ENCODE measurements around the gene ADORA3. TPM values are rescaled to one million over a fixed set of nuclear protein-coding genes. Genes with fewer than 3 reads are reported as not detected.

Gene ADORA3
- total and polyA plus RNA-seq, 2 donors = 5.8 to 11.0 TPM

DNA sequence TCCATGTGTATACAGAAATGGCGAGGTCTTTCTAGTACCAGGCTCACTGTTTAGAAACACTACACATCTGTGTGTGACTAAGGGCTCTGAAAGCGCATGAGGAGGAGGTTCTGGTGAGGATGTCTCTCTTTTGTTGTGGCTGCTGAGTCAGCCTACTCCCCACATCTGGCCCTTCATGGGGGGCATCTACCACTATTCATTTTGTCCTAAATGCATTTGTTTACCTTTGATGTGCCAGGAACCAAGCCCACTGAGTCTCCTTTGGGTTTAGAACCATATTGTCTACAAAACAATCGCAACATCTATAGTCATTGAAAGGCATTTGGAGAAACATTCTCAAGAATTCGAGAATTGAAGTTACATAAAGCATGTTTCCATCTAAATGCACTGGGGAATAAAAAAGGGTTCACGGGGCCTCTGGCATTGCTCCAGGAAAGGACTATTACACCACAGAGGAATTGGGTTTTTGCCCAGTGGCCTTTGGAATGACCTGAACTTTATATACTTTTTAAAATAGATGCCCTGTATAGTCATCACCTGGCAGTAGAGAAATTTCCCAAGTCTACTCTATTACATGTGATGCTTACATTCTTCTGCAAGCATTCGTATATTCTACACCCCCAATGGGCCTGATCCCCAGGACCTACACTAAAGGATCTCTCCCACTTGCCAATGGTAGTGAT, 35.1 kb upstream of the ADORA3 start:
- H3K4me1 ChIP-seq (ENCODE audit: control insufficient read depth in 2 of 2, insufficient read depth in 2 of 2, low read length in 2 of 2) = no peaks in the 10 kb centered on the region
- H3K4me3 ChIP-seq (ENCODE audit: low read length in 2 of 2) = no peak overlapping the region
- H3K36me3 ChIP-seq (ENCODE audit: control insufficient read depth in 2 of 2, insufficient read depth in 2 of 2, low read length in 1 of 2) = no peaks in the 10 kb centered on the region
- H3K9me3 ChIP-seq (ENCODE audit: control insufficient read depth in 2 of 2, insufficient read depth in 1 of 2, low read length in 1 of 2) = no peaks in the 10 kb centered on the region
- H3K27me3 ChIP-seq (ENCODE audit: control insufficient read depth in 2 of 2, insufficient read depth in 1 of 2, low read length in 1 of 2) = no peaks in the 10 kb centered on the region
- H3K27ac ChIP-seq (ENCODE audit: low read depth in 1 of 2, low read length in 1 of 2) = no peak overlapping the region
- DNase-seq (ENCODE audit: low read depth in 6 of 9, low spot score in 9 of 9) = peak in 1 of 9 donors; percentile 33
- WGBS = 78% methylated on average over 6 of the region's 6 CpGs

DNA sequence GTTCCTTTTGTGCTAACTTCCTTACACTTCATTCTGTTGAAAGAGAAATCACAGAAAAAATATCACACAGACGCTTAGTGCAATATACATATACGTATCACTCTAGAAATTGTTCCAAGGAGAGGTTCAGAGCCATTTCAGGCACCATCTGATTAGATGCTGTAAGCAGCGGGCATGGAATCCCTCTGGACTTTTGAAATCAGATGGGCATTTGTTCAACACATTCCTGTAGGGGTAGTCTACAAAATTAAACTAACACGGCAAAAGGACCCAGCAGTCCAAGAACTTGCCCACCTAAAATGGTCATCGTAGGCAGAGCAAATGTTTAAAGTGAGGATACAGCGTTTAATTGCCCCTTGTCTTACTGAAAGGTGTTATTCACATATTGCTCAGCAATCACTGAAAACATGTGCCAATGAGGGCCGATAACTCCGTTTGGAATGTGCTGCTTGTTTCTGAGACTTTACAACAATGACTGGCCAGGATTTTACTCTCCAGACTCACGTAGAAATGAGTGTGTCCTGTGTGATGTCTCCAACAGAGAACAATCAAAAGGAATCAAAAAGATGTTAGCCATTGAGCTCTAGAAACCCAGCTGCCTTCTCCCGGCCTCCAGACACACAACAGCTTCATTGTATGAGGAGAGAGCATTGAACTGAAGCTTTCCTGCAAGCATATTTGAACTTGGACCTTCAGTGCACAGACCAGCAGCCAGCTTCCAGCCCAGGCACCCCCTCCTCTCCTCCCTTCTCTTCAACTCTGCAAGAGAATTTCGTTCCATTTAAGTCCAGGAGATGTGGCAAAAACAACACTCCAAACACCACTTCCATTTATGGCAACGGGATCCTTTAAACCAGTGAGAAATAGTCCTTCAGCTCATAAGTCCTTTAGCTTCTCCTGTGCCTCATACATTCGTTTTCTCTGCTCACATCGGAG, 32.1 kb upstream of the ADORA3 start:
- no peak overlapping the region for H3K4me3 ChIP-seq (ENCODE audit: low read length in 2 of 2)
- H3K4me1 ChIP-seq (ENCODE audit: control insufficient read depth in 2 of 2, insufficient read depth in 2 of 2, low read length in 2 of 2) = no peaks in the 10 kb centered on the region
- no peak for DNase-seq (ENCODE audit: low read depth in 6 of 9, low spot score in 9 of 9)
- no peaks in the 10 kb centered on the region for H3K9me3 ChIP-seq (ENCODE audit: control insufficient read depth in 2 of 2, insufficient read depth in 1 of 2, low read length in 1 of 2)
- H3K27ac ChIP-seq (ENCODE audit: low read depth in 1 of 2, low read length in 1 of 2) = no peak overlapping the region
- 94% methylated on average over 14 of the region's 14 CpGs for WGBS
- H3K36me3 ChIP-seq (ENCODE audit: control insufficient read depth in 2 of 2, insufficient read depth in 2 of 2, low read length in 1 of 2) = no peaks in the 10 kb centered on the region
- H3K27me3 ChIP-seq (ENCODE audit: control insufficient read depth in 2 of 2, insufficient read depth in 1 of 2, low read length in 1 of 2) = no peaks in the 10 kb centered on the region

DNA sequence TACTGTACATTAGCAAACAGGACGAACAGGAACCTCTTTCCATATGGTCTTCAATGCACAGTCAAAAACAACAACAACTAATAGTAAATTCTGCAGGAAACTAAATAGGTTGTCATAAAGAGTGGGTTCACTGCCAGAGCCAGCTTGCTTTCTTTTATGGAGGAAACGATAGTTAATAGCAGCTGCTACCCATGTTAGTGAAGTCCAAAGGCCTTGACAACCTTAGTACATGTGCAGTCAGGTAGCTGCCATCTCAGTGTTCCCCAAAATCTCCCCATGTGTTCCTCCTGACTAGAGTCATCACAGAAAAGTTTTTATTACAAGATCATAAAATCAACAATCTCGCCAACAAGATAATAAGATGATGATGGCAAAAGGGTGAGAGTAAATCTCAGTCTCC, 16.6 kb upstream of the ADORA3 start:
- Histone ChIP-seq H3K9me3 (ENCODE audit: control insufficient read depth in 2 of 2, insufficient read depth in 1 of 2, low read length in 1 of 2) (peaks cover 0 to 4% of the 10 kb centered on the region in 2 donors), H3K27me3 (ENCODE audit: control insufficient read depth in 2 of 2, insufficient read depth in 1 of 2, low read length in 1 of 2) (peaks cover 0 to 10% of the 10 kb centered on the region in 2 donors), H3K4me1 (ENCODE audit: control insufficient read depth in 2 of 2, insufficient read depth in 2 of 2, low read length in 2 of 2) (peaks cover 19 to 26% of the 10 kb centered on the region in 2 donors), H3K27ac (ENCODE audit: low read depth in 1 of 2, low read length in 1 of 2) (no peak overlapping the region), H3K4me3 (ENCODE audit: low read length in 2 of 2) (no peak overlapping the region), H3K36me3 (ENCODE audit: control insufficient read depth in 2 of 2, insufficient read depth in 2 of 2, low read length in 1 of 2) (no peaks in the 10 kb centered on the region)
- WGBS = 98% methylated on average over 3 of the region's 3 CpGs
- no peak for DNase-seq (ENCODE audit: low read depth in 6 of 9, low spot score in 9 of 9)

GRCh38 chr1:111517469-111518225, 14.2 kb upstream of the ADORA3 start:
- Histone ChIP-seq H3K27me3 (ENCODE audit: control insufficient read depth in 2 of 2, insufficient read depth in 1 of 2, low read length in 1 of 2) (peaks cover 0 to 13% of the 10 kb centered on the region in 2 donors), H3K27ac (ENCODE audit: low read depth in 1 of 2, low read length in 1 of 2) (no peak overlapping the region), H3K9me3 (ENCODE audit: control insufficient read depth in 2 of 2, insufficient read depth in 1 of 2, low read length in 1 of 2) (no peaks in the 10 kb centered on the region), H3K4me1 (ENCODE audit: control insufficient read depth in 2 of 2, insufficient read depth in 2 of 2, low read length in 2 of 2) (peaks cover 19 to 43% of the 10 kb centered on the region in 2 donors), H3K4me3 (ENCODE audit: low read length in 2 of 2) (no peak overlapping the region), H3K36me3 (ENCODE audit: control insufficient read depth in 2 of 2, insufficient read depth in 2 of 2, low read length in 1 of 2) (no peaks in the 10 kb centered on the region)
- WGBS = 100% methylated on average over 1 of the region's 1 CpG
- DNase-seq (ENCODE audit: low read depth in 6 of 9, low spot score in 9 of 9) = peak in 1 of 9 donors; percentile 60

GRCh38 chr1:111516005-111516535, 12.6 kb upstream of the ADORA3 start:
- peak overlapping the region; percentile 56 to 66 for H3K27ac ChIP-seq (ENCODE audit: low read depth in 1 of 2, low read length in 1 of 2)
- peak overlapping the region; percentile 31 to 43 for H3K4me3 ChIP-seq (ENCODE audit: low read length in 2 of 2)
- no peaks in the 10 kb centered on the region for H3K9me3 ChIP-seq (ENCODE audit: control insufficient read depth in 2 of 2, insufficient read depth in 1 of 2, low read length in 1 of 2)
- H3K27me3 ChIP-seq (ENCODE audit: control insufficient read depth in 2 of 2, insufficient read depth in 1 of 2, low read length in 1 of 2) = peaks cover 0 to 13% of the 10 kb centered on the region in 2 donors
- DNase-seq (ENCODE audit: low read depth in 6 of 9, low spot score in 9 of 9) = peak in 4 of 9 donors; percentile 50 to 82 (median 59)
- 5% methylated on average over 13 of the region's 13 CpGs for WGBS
- no peaks in the 10 kb centered on the region for H3K36me3 ChIP-seq (ENCODE audit: control insufficient read depth in 2 of 2, insufficient read depth in 2 of 2, low read length in 1 of 2)
- H3K4me1 ChIP-seq (ENCODE audit: control insufficient read depth in 2 of 2, insufficient read depth in 2 of 2, low read length in 2 of 2) = peaks cover 24 to 56% of the 10 kb centered on the region in 2 donors

DNA sequence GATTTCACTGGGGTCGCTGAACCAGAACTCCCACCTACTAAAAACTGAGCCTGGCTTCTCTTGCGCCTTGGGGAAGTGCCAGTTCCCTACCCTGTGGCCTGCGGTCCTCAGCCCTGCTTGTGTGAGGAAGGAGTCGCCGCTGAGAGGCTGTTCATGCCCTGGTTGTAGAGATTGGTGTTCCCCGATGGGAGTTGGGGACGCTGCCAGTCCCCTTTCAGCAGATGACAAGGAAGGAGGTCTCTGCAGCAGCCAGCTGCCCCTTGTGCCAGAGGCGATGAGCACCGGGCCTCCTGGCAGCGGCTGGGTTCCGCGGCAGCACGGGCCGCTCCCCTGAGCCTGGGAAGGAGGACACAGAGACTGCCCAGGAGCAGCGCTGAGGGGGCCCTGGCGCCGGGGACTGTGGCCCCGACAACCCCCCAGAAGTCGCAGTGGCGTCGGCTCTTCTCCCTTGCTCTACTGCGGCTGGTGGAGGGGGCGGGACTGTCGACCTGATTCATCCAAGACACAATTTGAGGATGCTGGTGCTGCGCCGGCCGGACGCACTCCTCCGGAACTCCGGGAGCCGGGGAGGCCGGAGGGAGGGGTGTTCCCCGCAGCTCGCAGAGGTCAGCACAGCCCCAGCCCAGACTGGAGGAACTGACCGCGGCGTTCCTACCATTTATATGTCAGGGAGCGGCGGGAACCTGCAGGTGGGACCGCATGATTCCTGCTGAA, 12.0 kb upstream of the ADORA3 start:
- Histone ChIP-seq H3K4me1 (ENCODE audit: control insufficient read depth in 2 of 2, insufficient read depth in 2 of 2, low read length in 2 of 2) (peaks cover 24 to 60% of the 10 kb centered on the region in 2 donors), H3K4me3 (ENCODE audit: low read length in 2 of 2) (peak overlapping the region; percentile 31 to 43), H3K36me3 (ENCODE audit: control insufficient read depth in 2 of 2, insufficient read depth in 2 of 2, low read length in 1 of 2) (no peaks in the 10 kb centered on the region), H3K27me3 (ENCODE audit: control insufficient read depth in 2 of 2, insufficient read depth in 1 of 2, low read length in 1 of 2) (peaks cover 0 to 13% of the 10 kb centered on the region in 2 donors), H3K9me3 (ENCODE audit: control insufficient read depth in 2 of 2, insufficient read depth in 1 of 2, low read length in 1 of 2) (no peaks in the 10 kb centered on the region), H3K27ac (ENCODE audit: low read depth in 1 of 2, low read length in 1 of 2) (peak overlapping the region in 1 of 2 donors; percentile 66)
- WGBS = 3% methylated on average over 40 of the region's 40 CpGs
- DNase-seq (ENCODE audit: low read depth in 6 of 9, low spot score in 9 of 9) = no peak

DNA sequence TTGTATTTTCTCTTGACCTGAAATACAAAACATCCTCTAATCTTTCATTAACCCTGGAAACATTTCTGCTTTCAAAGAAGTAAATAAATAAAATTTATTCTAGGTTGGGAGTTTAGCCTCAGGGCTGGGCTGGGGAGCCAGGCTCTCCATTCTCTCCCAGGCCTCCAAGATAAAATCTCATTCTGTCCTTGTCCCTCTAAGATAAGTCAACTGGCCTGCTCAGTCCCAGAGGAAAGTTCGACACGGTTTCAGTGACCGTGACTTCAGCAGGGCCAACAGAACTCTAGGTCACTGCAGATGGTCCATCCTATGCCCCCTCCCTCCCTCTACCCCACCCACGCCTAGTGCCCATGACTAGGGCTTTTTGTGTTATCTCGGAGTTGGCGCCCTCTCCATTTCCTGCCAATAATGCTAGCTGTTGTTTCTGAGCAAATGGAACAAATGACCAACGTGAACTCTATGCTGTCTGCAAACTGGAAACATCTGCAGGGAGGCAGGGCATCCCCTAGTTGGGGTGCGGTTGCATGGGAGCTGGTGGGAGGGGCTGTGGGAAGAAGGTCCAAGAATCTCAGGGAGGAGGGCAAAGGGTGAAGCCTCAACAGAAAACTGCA, 10.1 kb upstream of the ADORA3 start:
- Histone ChIP-seq H3K27me3 (ENCODE audit: control insufficient read depth in 2 of 2, insufficient read depth in 1 of 2, low read length in 1 of 2) (peaks cover 0 to 13% of the 10 kb centered on the region in 2 donors), H3K9me3 (ENCODE audit: control insufficient read depth in 2 of 2, insufficient read depth in 1 of 2, low read length in 1 of 2) (no peaks in the 10 kb centered on the region), H3K27ac (ENCODE audit: low read depth in 1 of 2, low read length in 1 of 2) (no peak overlapping the region), H3K4me1 (ENCODE audit: control insufficient read depth in 2 of 2, insufficient read depth in 2 of 2, low read length in 2 of 2) (peaks cover 24 to 67% of the 10 kb centered on the region in 2 donors), H3K36me3 (ENCODE audit: control insufficient read depth in 2 of 2, insufficient read depth in 2 of 2, low read length in 1 of 2) (no peaks in the 10 kb centered on the region), H3K4me3 (ENCODE audit: low read length in 2 of 2) (no peak overlapping the region)
- DNase-seq (ENCODE audit: low read depth in 6 of 9, low spot score in 9 of 9) = no peak
- 66% methylated on average over 8 of the region's 8 CpGs for WGBS

GRCh38 chr1:111512931-111513330, 9.5 kb upstream of the ADORA3 start:
- peaks cover 0 to 13% of the 10 kb centered on the region in 2 donors for H3K27me3 ChIP-seq (ENCODE audit: control insufficient read depth in 2 of 2, insufficient read depth in 1 of 2, low read length in 1 of 2)
- H3K9me3 ChIP-seq (ENCODE audit: control insufficient read depth in 2 of 2, insufficient read depth in 1 of 2, low read length in 1 of 2) = no peaks in the 10 kb centered on the region
- no peak overlapping the region for H3K27ac ChIP-seq (ENCODE audit: low read depth in 1 of 2, low read length in 1 of 2)
- WGBS = 99% methylated on average over 3 of the region's 3 CpGs
- no peak for DNase-seq (ENCODE audit: low read depth in 6 of 9, low spot score in 9 of 9)
- peaks cover 26 to 73% of the 10 kb centered on the region in 2 donors for H3K4me1 ChIP-seq (ENCODE audit: control insufficient read depth in 2 of 2, insufficient read depth in 2 of 2, low read length in 2 of 2)
- H3K36me3 ChIP-seq (ENCODE audit: control insufficient read depth in 2 of 2, insufficient read depth in 2 of 2, low read length in 1 of 2) = no peaks in the 10 kb centered on the region
- no peak overlapping the region for H3K4me3 ChIP-seq (ENCODE audit: low read length in 2 of 2)
